ENCODE results near the gene EBLN2. TPM values are rescaled to one million over a fixed set of nuclear protein-coding genes. Genes with fewer than 3 reads are reported as not detected.

Gene EBLN2
- total RNA-seq, 2 donors from 2014 or later = 0.67 to 1.4 TPM

DNA sequence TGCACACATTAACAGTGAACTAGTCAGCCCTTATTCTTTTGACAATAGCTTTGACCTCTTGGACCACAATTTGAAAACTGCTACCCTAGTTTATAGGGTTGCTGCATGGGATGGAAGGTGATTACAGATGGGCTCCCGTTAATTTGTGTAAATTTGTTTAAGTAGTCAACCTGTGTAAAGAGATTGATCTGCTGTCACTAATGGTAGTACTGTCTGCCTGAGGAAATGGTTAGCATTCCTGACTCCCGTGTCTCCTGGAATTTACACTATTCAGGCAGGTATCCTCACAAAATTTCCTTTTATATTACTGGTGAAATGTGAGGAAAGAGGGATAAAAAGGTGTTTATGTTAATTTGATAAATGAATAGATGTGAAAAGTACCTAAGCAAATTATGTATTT is 15.3 kb upstream of the EBLN2 start:
- no peak overlapping the region for H3K27ac ChIP-seq
- peaks cover 0 to 20% of the 10 kb centered on the region in 2 donors for H3K4me1 ChIP-seq
- TF ChIP-seq, protein P1, sequence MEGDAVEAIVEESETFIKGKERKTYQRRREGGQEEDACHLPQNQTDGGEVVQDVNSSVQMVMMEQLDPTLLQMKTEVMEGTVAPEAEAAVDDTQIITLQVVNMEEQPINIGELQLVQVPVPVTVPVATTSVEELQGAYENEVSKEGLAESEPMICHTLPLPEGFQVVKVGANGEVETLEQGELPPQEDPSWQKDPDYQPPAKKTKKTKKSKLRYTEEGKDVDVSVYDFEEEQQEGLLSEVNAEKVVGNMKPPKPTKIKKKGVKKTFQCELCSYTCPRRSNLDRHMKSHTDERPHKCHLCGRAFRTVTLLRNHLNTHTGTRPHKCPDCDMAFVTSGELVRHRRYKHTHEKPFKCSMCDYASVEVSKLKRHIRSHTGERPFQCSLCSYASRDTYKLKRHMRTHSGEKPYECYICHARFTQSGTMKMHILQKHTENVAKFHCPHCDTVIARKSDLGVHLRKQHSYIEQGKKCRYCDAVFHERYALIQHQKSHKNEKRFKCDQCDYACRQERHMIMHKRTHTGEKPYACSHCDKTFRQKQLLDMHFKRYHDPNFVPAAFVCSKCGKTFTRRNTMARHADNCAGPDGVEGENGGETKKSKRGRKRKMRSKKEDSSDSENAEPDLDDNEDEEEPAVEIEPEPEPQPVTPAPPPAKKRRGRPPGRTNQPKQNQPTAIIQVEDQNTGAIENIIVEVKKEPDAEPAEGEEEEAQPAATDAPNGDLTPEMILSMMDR (IDR thresholded peaks at IDR 0.05) = no peak
- no peak overlapping the region for H3K4me3 ChIP-seq
- H3K9me3 ChIP-seq = no peaks in the 10 kb centered on the region
- no peak for DNase-seq (ENCODE audit: low spot score)
- H3K27me3 ChIP-seq = no peaks in the 10 kb centered on the region
- peaks cover 12% of the 10 kb centered on the region for H3K36me3 ChIP-seq

DNA sequence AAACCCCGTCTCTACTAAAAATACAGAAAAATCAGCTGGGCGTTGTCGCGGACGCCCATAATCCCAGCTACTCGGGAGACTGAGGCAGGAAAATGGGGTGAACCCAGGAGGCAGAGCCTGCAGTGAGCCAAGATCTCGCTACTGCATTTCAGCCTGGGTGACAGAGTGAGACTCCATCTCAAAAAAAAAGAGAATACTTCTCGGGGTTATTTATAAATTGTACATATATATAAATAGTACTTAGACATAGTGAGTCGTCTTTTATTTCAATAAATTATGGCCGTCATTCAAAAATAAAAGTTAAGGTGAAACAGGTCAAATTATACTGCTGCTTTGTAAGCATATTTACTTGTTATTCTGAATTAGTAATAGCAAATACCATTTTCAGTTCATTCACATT is 12.1 kb upstream of the EBLN2 start:
- TF ChIP-seq, protein P1 (IDR thresholded peaks at IDR 0.05) = no peak
- H3K27me3 ChIP-seq = no peaks in the 10 kb centered on the region
- peaks cover 0 to 4% of the 10 kb centered on the region in 2 donors for H3K4me1 ChIP-seq

DNA sequence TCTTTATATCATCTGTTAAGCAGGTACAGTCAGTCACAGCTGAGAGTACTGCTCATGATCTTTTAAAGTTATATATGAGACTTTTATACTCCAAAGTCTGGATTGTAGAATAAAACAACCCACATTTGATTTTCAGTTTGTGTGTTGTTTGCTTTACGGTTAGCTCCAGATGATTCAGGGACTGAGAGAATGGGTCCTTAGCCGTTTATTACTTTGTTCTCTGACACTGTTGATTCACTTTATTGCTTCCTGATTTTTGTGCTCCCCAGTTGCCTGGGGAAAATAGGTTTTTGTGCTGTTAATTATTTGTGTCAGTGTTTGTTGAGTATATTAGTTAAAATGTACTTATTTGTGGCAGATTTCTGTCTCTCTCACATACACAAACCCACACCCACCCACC is 8.6 kb upstream of the EBLN2 start:
- TF ChIP-seq, protein P1 (IDR thresholded peaks at IDR 0.05) = no peak
- no peak overlapping the region for H3K4me3 ChIP-seq
- H3K4me1 ChIP-seq = peaks cover 0 to 18% of the 10 kb centered on the region in 2 donors
- no peaks in the 10 kb centered on the region for H3K9me3 ChIP-seq
- H3K27ac ChIP-seq = no peak overlapping the region
- no peak for DNase-seq (ENCODE audit: low spot score)
- peaks cover 6% of the 10 kb centered on the region for H3K36me3 ChIP-seq
- H3K27me3 ChIP-seq = no peaks in the 10 kb centered on the region

More for the DNA sequence above, 12.1 kb upstream of the EBLN2 start:
- Histone ChIP-seq H3K27ac (no peak overlapping the region), H3K4me3 (no peak overlapping the region), H3K36me3 (peaks cover 12% of the 10 kb centered on the region), H3K9me3 (no peaks in the 10 kb centered on the region)
- DNase-seq (ENCODE audit: low spot score) = no peak

DNA sequence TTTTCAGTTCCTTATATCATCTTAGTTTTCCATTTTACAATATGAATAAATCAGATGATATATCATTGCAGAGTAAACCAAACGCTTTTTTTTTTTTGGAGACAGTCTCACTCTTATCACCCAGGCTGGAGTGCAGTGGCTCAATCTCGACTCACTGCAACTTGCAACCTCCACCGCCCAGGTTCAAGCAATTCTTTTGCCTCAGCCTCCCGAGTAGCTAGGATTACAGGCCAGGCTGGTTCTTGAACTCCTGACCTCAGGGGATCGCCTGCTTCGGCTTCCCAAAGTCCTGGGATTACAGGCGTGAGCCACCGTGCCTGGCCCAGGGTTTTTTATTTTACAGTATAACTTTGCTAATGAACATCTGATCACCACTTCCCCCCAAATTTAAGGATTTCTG is 5.9 kb upstream of the EBLN2 start:
- Histone ChIP-seq H3K36me3 (no peaks in the 10 kb centered on the region), H3K9me3 (no peaks in the 10 kb centered on the region), H3K27ac (no peak overlapping the region), H3K4me3 (no peak overlapping the region), H3K4me1 (peaks cover 0 to 18% of the 10 kb centered on the region in 2 donors), H3K27me3 (no peaks in the 10 kb centered on the region)
- TF ChIP-seq, protein P1 (IDR thresholded peaks at IDR 0.05) = no peak
- DNase-seq (ENCODE audit: low spot score) = no peak

DNA sequence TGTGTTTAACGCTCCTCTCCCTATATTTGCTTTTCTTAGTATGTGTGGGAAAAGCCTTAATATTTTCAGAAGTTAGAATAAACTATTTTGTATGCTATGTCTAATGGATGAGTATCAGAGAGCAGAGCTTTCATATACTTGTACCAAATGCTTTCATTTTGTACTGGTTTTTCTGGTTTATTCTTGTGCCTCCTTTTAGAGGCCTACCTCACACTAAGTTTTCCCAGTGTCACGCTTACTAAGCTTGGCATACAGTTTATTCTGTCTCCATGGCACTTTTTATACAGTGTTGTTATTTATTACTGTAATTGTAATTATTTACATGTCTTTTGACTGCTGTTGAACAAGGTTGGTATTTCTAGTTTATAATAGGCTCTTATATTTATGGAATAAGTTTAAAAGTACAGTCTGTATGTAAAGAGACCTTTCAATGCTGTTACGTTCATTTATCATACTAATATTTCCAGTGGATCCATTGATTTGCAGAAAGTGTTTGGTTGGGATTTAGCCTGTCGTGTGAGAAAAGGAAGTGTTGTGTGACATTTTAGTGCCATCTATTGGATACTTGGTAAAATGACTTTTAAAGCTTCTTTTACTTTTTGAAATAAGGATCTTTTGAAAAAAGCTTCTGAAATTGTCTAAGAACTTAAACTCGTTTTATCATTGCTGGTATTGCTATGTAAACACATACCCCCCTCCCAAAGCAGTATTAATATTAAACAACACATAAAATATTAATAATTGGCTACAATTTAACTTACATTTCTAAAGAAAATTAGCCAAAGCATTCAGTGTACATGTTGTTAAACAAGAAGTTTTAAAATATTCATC is 5.2 kb upstream of the EBLN2 start:
- Histone ChIP-seq H3K27me3 (no peaks in the 10 kb centered on the region), H3K4me3 (no peak overlapping the region), H3K36me3 (no peaks in the 10 kb centered on the region), H3K4me1 (peaks cover 0 to 22% of the 10 kb centered on the region in 2 donors), H3K9me3 (no peaks in the 10 kb centered on the region), H3K27ac (no peak overlapping the region)
- TF ChIP-seq, protein P1 (IDR thresholded peaks at IDR 0.05) = peak; percentile 27 to 66
- no peak for DNase-seq (ENCODE audit: low spot score)

DNA sequence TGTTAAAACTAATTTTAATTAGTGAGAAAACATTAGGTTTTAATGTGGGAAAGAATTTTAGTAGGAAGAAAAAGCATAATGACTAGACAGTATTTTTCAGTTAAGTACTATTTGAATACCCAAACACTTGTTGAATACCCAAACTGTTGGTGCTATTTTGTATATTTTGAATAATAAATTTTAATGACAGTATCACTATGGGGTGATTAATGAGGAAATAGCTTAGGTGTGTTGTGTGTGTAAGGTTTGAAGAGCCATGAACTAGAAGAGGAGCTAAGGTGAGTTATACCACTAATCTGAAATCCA is 4.7 kb upstream of the EBLN2 start:
- H3K27me3 ChIP-seq = no peaks in the 10 kb centered on the region
- no peaks in the 10 kb centered on the region for H3K36me3 ChIP-seq
- no peaks in the 10 kb centered on the region for H3K9me3 ChIP-seq
- TF ChIP-seq, protein P1 (IDR thresholded peaks at IDR 0.05) = no peak
- no peak for DNase-seq (ENCODE audit: low spot score)
- H3K4me1 ChIP-seq = peaks cover 0 to 27% of the 10 kb centered on the region in 2 donors
- no peak overlapping the region for H3K4me3 ChIP-seq
- H3K27ac ChIP-seq = no peak overlapping the region
